Caco-2 (cell line): ENCODE data around the gene PRR13. TPM values are rescaled to one million over a fixed set of nuclear protein-coding genes. Genes with fewer than 3 reads are reported as not detected.

Source experiments
- BruUV-seq: library from RNA; stranded (reverse); fragments of 400-500 nt; replicated peaks from 2 replicates; lab custom pipeline; 2021; lab: Mats Ljungman, UMichigan
- CTCF ChIA-PET: fragments of 300-600 bp; sonication (Branson Sonifier 250); formaldehyde crosslinking; loops from one replicate; lab custom pipeline; 2022; ENCODE audit warnings: antibody characterized with exemption; lab: Charles Lee
- POLR2A ChIA-PET: fragments of 300-600 bp; sonication (Branson Sonifier 250); formaldehyde crosslinking; loops from one replicate; lab custom pipeline; 2022; ENCODE audit warnings: antibody characterized with exemption; lab: Charles Lee
- DNase-seq, 2 experiments: peaks; one replicate each; pipeline versions ENCODE4 v3.0.0 to v3.0.0-alpha.2; 2020 to 2022
- H3K27me3 ChIP-seq: replicated peaks from 2 replicates; pipeline ENCODE4 v1.6.0; 2011; ENCODE audit warnings: low read length; ENCODE audit not compliant: control insufficient read depth, insufficient read depth
- H3K36me3 ChIP-seq: 2 replicates; pipeline ENCODE4 v1.5.1; 2011; ENCODE audit warnings: low read length; ENCODE audit not compliant: control insufficient read depth, insufficient read depth
- H3K4me1 ChIP-seq: fragments of 250-450 bp; sonication (Bioruptor Pico); 2 replicates; pipeline ENCODE4 v1.5.1; 2020; ENCODE audit warnings: mild to moderate bottlenecking
- H3K4me3 ChIP-seq: 2 replicates; pipeline ENCODE4 v1.5.1; 2011; ENCODE audit warnings: low read depth, mild to moderate bottlenecking, control low read depth, low read length
- H3K9me3 ChIP-seq: fragments of 250-450 bp; sonication (Bioruptor Pico); 2 replicates; pipeline ENCODE4 v1.5.1; 2020; ENCODE audit warnings: mild to moderate bottlenecking, moderate library complexity
- H3K27ac Mint-ChIP-seq: one replicate; pipeline ENCODE4 v1.8.0; 2022; ENCODE audit warnings: mixed read lengths; ENCODE audit not compliant: unreplicated experiment
- H3K27me3 Mint-ChIP-seq: one replicate; pipeline ENCODE4 v1.8.0; 2022; ENCODE audit warnings: mixed read lengths; ENCODE audit not compliant: insufficient read depth, unreplicated experiment
- H3K36me3 Mint-ChIP-seq: one replicate; pipeline ENCODE4 v1.8.0; 2022; ENCODE audit warnings: mild to moderate bottlenecking, mixed read lengths; ENCODE audit not compliant: insufficient read depth, unreplicated experiment
- H3K4me1 Mint-ChIP-seq: one replicate; pipeline ENCODE4 v1.8.0; 2022; ENCODE audit warnings: low read depth, mixed read lengths; ENCODE audit not compliant: unreplicated experiment
- H3K4me3 Mint-ChIP-seq: one replicate; pipeline ENCODE4 v1.8.0; 2022; ENCODE audit warnings: mild to moderate bottlenecking, moderate library complexity, mixed read lengths; ENCODE audit not compliant: unreplicated experiment
- H3K9me3 Mint-ChIP-seq: one replicate; pipeline ENCODE4 v1.8.0; 2022; ENCODE audit warnings: mixed read lengths; ENCODE audit not compliant: unreplicated experiment
- CTCF ChIP-seq, 2 experiments: fragments of 200-600 bp in 1 of 2; IDR thresholded peaks; 1 replicate in 1 of 2; 2 replicates in 1 of 2; pipeline versions ENCODE4 v1.5.1 to v1.8.0; 2011 to 2022; ENCODE audit warnings: antibody characterized with exemption in 1 of 2, control low read depth in 1 of 2, inconsistent platforms in 1 of 2, low read depth in 1 of 2, low read length in 1 of 2, mild to moderate bottlenecking in 1 of 2, moderate library complexity in 1 of 2; ENCODE audit not compliant: insufficient read depth in 1 of 2, severe bottlenecking in 1 of 2, unreplicated experiment in 1 of 2
- intact Hi-C: fragments of 100-400 bp; cut with micrococcal nuclease; formaldehyde crosslinking; loops from one replicate; pipeline ENCODE4 v1.10.0; 2022; ENCODE audit not compliant: unreplicated experiment
- total RNA-seq: library from RNA; stranded (reverse); gene quantifications from 2 replicates; pipeline ENCODE4 v1.2.3, GENCODE V29; 2022

PRR13 gene
- total RNA-seq, 1 experiment from 2014 or later, result 400 TPM

DNA sequence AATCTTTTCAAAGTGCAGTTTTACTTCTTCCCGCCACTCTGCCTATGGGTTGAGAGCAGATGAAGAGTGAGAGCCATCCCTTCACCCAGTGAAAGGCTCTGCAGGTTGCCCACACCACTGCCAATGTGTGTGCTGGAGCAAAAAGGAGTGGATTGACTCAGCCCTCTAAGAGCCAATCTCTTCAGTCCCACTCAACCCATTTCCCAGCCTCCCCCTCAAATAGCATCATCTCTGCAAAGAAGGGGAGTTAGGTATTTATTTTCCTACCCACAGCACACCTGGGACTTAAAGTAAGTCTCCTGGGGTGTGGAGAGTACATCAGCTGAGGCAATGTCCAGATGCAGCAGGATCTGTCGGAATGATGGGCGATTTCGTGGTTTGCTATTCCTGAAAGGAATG is 42.4 kb downstream of the PRR13 start:
- no peaks in the 10 kb centered on the region for H3K9me3 Mint-ChIP-seq
- no peaks in the 10 kb centered on the region for H3K9me3 ChIP-seq
- no peaks in the 10 kb centered on the region for H3K4me1 Mint-ChIP-seq
- peaks cover 9% of the 10 kb centered on the region for H3K36me3 ChIP-seq
- H3K27me3 Mint-ChIP-seq, result no peaks in the 10 kb centered on the region
- peak overlapping the region; percentile 51 for H3K4me3 Mint-ChIP-seq
- intact Hi-C loops, result no loop called here
- H3K4me3 ChIP-seq, result no peak overlapping the region
- H3K36me3 Mint-ChIP-seq, result peaks cover 88% of the 10 kb centered on the region
- POLR2A ChIA-PET, result no interaction called here
- no peaks in the 10 kb centered on the region for H3K27me3 ChIP-seq
- no TSS peak for BruUV-seq
- H3K27ac Mint-ChIP-seq, result peak overlapping the region; percentile 1
- no peaks in the 10 kb centered on the region for H3K4me1 ChIP-seq
- no peak for DNase-seq
- CTCF ChIA-PET, result no interaction called here
- no peak for TF ChIP-seq CTCF (IDR thresholded peaks at IDR 0.05; ENCODE audit: insufficient read depth in 1 of 2, low read depth in 1 of 2, low read length in 1 of 2, severe bottlenecking in 1 of 2, unreplicated experiment in 1 of 2)

DNA sequence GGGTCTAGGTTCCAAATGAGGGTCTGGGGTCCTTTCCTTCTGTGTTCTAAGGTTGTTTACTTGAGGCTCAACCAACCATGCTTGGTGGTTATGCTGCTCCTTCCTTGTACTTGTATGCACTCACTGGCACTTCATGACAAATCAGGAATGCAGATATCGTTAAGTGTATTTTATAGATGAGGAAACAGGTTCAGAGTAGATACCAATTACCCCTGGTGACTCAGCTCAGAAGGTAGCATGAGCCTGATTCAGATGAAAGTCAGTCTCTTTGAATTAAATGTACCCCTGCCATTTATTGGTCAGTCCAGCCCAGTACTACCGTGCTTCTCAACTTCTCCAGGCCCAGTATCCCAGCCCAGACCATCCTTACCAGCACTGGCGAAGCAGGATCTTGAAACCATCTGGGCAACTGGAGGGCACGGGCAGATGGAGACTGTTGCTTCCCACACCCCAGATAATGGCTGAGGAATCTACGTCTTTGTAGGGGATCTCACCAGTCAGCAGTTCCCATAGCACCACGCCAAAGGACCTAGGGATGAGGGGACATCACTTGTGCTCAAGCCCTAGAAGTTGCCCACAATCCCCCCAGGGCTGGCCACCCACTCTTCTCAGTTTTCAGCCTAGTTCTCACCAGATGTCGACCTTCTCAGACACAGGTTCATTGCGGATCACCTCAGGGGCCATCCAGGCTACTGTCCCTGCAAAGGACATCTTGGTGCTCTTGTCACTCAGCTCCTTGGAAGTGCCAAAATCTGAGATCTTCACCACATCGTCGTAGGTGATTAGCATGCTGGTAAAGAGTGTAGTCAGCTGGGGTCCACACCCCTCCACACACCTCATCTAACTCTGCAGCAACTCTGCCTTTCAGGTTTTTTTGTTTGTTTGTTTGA is 43.4 kb downstream of the PRR13 start:
- no peak overlapping the region for H3K4me3 Mint-ChIP-seq
- no peaks in the 10 kb centered on the region for H3K27me3 Mint-ChIP-seq
- Histone ChIP-seq H3K36me3 (peaks cover 9% of the 10 kb centered on the region), H3K4me1 (no peaks in the 10 kb centered on the region; the same call in 1 of the 2 replicates), H3K4me3 (no peak overlapping the region), H3K9me3 (no peaks in the 10 kb centered on the region), H3K27me3 (no peaks in the 10 kb centered on the region)
- intact Hi-C loops, result no loop called here
- peak overlapping the region; percentile 1 for H3K27ac Mint-ChIP-seq
- peaks cover 86% of the 10 kb centered on the region for H3K36me3 Mint-ChIP-seq
- no peak for TF ChIP-seq CTCF (IDR thresholded peaks at IDR 0.05; ENCODE audit: insufficient read depth in 1 of 2, low read depth in 1 of 2, low read length in 1 of 2, severe bottlenecking in 1 of 2, unreplicated experiment in 1 of 2)
- no peaks in the 10 kb centered on the region for H3K9me3 Mint-ChIP-seq
- no TSS peak for BruUV-seq
- POLR2A ChIA-PET, result no interaction called here
- no peak for DNase-seq
- CTCF ChIA-PET, result no interaction called here
- no peaks in the 10 kb centered on the region for H3K4me1 Mint-ChIP-seq

GRCh38 chr12:53485955-53486735 is 44.6 kb downstream of the PRR13 start:
- BruUV-seq, result no TSS peak
- Mint-ChIP-seq H3K9me3 (no peaks in the 10 kb centered on the region), H3K27me3 (no peaks in the 10 kb centered on the region), H3K4me1 (no peaks in the 10 kb centered on the region), H3K4me3 (no peak overlapping the region), H3K36me3 (peaks cover 82% of the 10 kb centered on the region), H3K27ac (peak overlapping the region; percentile 72)
- intact Hi-C loops, result no loop called here
- no peak for TF ChIP-seq CTCF (IDR thresholded peaks at IDR 0.05; ENCODE audit: insufficient read depth in 1 of 2, low read depth in 1 of 2, low read length in 1 of 2, severe bottlenecking in 1 of 2, unreplicated experiment in 1 of 2)
- Histone ChIP-seq H3K27me3 (no peaks in the 10 kb centered on the region), H3K4me3 (no peak overlapping the region), H3K36me3 (peaks cover 9% of the 10 kb centered on the region), H3K4me1 (no peaks in the 10 kb centered on the region; the same call in 1 of the 2 replicates), H3K9me3 (no peaks in the 10 kb centered on the region)
- DNase-seq, result peak in 1 of 2 experiments; percentile 17
- CTCF ChIA-PET, result no interaction called here
- POLR2A ChIA-PET, result interaction anchor here (0.6 kb wide), 1 partner anchor 211 kb away, joined by 3 read pairs; no protein-coding TSS in a partner anchor
